GM21786 (cell line): ENCODE measurements around the gene GABBR2.

ENCODE experiments used
- ATAC-seq: cut with Tn5 transposase; IDR thresholded peaks from one replicate; pipeline ENCODE4 v1.9.1; 2021; ENCODE audit not compliant: unreplicated experiment

The GABBR2 gene

DNA sequence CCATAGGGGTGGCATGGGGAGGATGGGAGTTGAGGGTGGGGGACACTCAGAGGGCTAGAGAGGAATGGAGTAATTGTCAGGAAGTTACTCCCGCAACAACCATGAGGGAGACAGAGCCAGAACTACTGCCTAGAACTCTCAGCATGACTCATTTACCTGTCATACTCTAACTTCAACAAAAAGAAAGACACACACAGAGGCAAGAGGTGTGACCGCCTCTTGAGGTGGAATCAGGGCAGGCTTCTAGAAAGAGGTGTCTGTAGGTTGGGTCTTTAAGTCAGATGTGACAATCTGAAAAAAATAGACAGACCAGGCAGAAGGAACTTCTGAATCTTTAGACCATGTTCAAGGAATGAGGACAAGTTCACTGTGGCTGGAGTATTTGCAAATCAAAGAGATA, 73.4 kb downstream of the GABBR2 start:
- no peak for ATAC-seq

DNA sequence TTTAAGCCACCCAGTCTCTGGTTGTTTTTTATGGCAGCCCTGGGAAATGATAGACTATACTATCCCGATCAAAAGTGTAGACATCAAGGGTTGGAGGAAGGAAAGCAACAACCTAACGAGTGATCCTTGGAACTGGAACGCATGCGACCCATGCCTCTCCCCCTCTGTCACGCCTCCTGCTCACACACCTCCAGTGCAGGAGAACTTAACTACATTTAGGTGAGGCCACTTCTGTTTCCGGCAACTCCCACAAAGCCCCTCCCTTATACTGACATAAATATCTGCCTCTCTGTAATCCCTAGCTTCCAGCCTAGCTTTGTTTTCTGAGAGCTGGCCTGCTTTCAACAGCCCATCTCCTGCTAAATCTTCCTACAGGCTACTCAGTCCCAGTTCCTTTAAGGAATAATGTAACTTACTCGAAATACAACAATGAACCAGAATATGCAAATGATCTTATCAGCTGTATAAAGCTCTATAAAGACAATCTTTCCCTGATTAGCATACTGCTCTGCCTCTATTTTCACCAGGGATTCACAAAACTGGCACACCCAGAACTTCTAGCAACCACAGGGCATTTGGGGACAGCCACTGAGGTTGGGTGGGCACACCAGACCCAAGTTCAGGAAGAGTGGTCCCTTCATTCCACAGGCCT, 73.9 kb downstream of the GABBR2 start:
- ATAC-seq = no peak

GRCh38 chr9:98632839-98633238, 75.9 kb downstream of the GABBR2 start:
- ATAC-seq = no peak

- no peak for ATAC-seq
Measured at GRCh38 chr9:98627296-98627695, 81.4 kb downstream of the GABBR2 start.

GRCh38 chr9:98625728-98626127, 83.0 kb downstream of the GABBR2 start:
- ATAC-seq = no peak

DNA sequence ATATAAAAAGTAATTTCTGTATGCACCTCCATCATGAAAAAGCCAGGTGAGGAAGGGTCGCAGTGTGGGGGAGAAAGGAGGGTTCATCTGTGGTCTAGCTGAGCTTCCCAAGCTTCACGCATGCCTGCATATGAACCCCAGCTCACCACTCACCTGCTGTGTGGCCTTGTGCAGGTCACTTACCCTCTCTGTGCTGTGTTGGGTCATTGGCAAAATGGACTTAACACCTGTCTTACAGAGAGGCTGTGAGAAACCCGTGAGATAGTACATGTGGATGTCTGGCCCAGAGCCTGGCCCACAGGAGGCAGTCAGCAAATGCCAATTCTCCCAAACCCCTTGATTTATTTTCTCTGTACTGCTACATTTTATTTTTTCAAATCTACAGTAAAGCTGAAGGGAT, 88.9 kb downstream of the GABBR2 start:
- ATAC-seq = no peak

GRCh38 chr9:98615633-98616032, 93.1 kb downstream of the GABBR2 start:
- ATAC-seq = no peak

DNA sequence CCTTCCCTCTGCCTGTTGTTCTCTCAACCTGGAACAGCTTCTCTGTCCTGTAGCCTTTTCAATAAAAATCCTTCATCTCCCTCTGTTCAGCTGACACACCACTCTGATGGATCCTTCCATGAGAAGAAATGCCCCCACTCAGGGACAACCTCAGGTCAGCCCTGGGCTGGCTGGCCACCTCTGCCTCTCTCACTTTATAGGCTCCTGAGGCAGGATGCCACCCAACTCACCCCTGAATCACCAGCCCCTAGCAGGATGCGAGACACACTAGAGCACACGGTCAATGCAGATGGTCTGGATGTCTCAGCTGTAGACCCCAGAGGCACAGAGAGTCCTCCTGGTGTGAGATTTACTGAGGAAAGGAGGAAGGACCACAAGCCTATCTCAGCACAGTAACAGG, 93.8 kb downstream of the GABBR2 start:
- ATAC-seq = no peak

DNA sequence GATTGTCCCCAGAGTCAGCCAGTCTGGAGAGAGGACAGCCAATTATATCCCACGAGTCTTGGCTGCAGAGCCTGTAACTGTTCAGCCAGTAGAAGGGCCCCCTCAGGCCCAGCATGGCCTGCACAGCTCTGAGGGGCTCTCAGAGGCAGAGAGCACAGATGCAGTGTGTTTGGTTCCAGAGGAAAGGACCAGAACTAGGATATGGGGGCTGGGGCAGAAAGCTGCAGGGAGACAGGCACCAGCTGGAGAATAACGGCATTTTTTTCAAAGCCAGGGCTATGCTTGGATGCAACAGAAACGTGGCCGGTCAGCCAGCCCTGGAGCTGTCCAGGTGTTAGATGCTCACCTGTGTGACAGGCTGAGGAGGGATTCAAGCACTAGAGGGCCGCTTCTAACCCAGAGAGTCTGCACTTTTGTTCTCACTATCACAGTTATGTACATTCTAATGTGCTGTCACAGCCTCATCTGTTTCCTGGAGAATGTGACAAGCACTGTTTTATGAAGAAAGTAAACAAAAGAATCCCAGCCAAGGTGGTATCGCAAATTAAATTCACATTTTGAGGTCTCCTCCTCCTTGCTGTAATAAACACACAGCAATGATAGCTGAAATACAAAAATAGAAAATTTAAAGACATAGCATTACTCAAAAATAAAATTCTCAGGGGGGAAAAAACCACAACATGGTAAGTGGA, 96.5 kb downstream of the GABBR2 start:
- no peak for ATAC-seq

- ATAC-seq = no peak
Measured at GRCh38 chr9:98611319-98611718, 97.4 kb downstream of the GABBR2 start.

GRCh38 chr9:98610711-98611110, 98.0 kb downstream of the GABBR2 start:
- ATAC-seq = no peak

DNA sequence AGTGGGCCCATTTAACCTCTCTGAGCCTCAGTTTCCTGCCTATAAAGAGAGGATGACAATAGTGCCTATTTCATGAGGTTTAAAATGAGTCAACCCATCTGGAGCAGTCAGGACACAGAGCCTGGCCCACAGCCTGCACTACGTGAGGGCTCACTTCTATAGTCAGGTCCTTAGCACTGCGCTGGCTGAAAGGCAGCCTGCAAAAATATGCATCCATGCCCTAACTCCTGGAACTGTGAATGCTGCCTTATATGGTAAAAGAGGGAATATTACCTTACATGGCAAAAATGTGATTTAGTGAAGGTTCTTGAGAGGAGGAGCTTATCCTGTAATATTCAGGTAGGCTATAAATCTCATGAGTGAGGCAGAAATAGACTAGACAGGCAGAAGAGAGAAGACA, 98.5 kb downstream of the GABBR2 start:
- no peak for ATAC-seq

GRCh38 chr9:98609646-98610045, 99.1 kb downstream of the GABBR2 start:
- no peak for ATAC-seq

DNA sequence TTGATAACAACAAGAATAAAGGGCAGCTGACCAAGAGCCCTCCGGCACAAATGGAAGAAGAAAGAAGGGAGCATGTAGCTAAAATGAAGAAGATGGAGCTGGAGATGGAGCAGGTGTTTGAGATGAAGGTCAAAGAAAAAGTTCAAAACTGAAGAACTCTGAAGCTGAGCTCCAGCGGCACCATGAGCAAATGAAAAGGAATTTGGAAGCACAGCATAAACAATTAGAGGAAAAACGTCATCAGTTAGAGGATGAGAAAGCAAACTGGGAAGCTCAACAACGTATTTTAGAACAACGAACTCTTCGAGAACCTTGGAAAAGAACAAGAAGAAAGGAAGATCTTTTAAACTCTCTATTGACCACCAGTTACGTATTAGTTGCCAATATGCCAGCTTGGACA, 100.9 kb downstream of the GABBR2 start:
- no peak for ATAC-seq

- no peak for ATAC-seq
Measured at GRCh38 chr9:98607152-98607551, 101.6 kb downstream of the GABBR2 start.

DNA sequence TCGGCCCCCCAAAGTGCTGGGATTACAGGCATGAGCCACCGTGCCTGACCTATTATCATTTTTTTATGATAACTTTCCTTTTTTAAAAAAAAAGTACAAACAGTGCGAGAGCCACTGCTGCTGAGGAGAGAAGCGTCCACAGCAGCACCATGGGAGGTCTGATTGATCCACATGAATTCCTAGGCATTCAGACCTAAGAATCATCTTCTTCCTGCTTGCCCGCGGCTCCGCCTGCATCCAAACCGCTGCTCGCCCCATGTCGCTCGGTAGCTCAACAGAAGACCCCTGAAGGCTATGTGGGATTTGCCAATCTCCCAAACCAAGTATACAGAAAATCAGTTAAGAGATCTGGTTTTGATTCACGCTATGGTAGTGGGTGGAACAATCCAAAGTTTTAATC, 102.0 kb downstream of the GABBR2 start:
- no peak for ATAC-seq

DNA sequence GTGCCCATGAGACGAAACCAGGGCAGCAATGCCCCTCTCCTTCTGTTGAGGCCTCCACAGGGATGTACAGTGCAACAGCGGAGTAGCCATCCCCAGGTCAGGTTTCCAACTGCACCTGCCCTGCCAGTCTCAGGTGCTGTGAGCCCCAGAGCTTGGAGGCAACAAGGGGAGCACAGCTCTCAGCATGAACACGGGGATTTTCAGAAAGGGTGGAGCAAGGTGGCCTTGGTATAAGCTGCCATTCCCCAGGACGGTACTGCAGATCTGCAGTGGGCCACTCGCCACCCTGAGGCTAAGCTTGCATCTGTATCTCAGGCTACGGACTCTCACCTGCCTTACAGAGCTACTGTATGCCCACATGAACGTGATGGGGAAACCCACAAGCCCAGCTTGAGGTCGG, 103.6 kb downstream of the GABBR2 start:
- ATAC-seq = no peak

- no peak for ATAC-seq
Measured at GRCh38 chr9:98603821-98604383, 104.8 kb downstream of the GABBR2 start.

DNA sequence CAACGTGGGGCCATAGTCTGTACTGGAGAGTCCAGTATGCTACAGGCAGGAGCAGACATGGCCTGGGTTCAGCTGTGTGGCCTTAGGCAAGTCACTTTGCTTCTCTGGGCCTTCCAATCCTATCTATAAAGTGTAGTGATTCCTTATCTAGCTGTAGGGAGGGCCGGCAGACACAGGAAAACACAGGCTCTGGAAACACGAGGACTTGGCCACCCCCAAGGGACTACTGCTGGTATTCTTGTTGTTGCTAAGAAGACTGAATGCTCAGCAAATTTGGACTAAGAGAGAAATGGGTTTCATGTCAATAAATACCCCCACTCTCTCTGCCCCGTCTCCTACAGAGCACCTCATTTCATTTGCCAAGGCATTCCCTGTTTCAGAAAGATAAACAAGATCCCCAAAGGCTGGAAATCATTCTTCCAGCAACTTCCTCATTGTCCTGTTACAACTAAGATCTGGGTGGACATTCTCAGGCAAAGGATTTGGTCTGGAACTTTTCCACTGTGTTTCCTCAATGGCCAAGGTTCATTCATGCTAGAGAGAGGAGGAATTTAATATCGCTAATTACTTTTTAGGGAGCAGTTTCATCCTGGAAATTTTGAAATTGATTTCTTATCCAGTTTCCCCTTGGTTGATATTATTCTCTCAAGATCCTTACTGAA, 105.8 kb downstream of the GABBR2 start:
- no peak for ATAC-seq

DNA sequence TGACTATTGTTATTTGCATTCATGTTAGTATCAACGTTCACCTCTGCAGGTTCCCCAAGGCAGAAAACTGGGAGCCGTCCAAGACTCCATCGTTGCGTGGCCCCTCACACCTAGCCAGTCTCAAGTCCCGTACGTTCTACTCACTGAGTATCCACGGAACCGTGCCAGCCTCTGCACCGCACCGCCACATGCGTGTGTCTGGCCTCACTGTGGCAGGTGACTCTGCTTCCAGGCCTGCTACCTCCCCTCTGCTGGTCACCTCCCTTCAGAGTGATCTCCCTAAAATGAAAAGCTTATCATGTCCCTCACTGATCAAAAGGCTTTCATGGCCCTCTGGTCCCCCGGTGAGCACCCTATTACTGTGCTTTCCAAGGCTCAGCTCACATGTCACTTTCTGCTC, 108.1 kb downstream of the GABBR2 start:
- no peak for ATAC-seq

DNA sequence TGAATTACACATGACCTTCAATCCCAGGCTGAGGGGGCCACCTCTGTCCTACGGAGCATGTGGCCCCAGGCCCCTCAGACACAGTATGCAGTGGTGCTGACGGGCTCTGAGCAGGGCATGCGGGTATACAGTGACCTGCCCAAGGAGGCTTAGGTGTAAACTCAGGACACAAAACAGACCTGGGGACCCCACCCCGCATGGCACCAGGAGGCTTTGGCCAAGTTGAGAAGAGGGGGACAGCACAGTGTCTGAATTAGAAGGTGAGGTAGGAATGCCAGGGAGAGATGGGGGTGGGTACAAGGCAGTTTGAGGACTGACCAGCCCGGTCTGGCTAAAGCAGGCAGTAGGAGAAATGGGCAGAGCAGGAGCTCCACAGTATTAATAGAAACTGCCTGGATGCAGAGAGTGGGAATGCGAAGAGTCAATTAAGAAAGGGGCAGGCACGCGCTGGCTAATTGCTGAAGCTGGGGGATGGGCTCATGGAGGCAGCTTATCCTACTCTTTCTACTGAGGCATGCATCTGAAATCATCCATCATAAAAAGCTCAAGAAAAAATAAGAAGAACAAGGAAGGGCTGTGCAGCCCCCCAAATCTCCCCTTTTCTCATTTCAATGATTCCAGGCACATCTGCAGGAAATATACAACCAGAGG, 109.0 kb downstream of the GABBR2 start:
- ATAC-seq = no peak

GRCh38 chr9:98598861-98599260, 109.9 kb downstream of the GABBR2 start:
- no peak for ATAC-seq
